ENCODE results near the gene FBXO15.

FBXO15 gene

GRCh38 chr18:74153793-74154192 lies 6.2 kb upstream of the FBXO15 start:
- no peak for DNase-seq (ENCODE audit: low spot score)

- no peak for DNase-seq (ENCODE audit: low spot score)
Observed at GRCh38 chr18:74153377-74153776, 5.7 kb upstream of the FBXO15 start.

- DNase-seq (ENCODE audit: low spot score) = no peak
Observed at GRCh38 chr18:74152857-74153256, 5.2 kb upstream of the FBXO15 start.

GRCh38 chr18:74152270-74152669 lies 4.6 kb upstream of the FBXO15 start:
- DNase-seq (ENCODE audit: low spot score) = no peak

GRCh38 chr18:74149878-74150277 lies 2.2 kb upstream of the FBXO15 start:
- no peak for DNase-seq (ENCODE audit: low spot score)

GRCh38 chr18:74148543-74149070 lies 973 bp upstream of the FBXO15 start:
- peak; percentile 7 for DNase-seq (ENCODE audit: low spot score)

- no peak for DNase-seq (ENCODE audit: low spot score)
Observed at GRCh38 chr18:74147491-74147778, 199 bp downstream of the FBXO15 start.

- no peak for DNase-seq (ENCODE audit: low spot score)
Observed at GRCh38 chr18:74146756-74147155, 878 bp downstream of the FBXO15 start.

- DNase-seq (ENCODE audit: low spot score) = no peak
Observed at GRCh38 chr18:74142252-74142651, 5.4 kb downstream of the FBXO15 start.

GRCh38 chr18:74141667-74142066 lies 6.0 kb downstream of the FBXO15 start:
- DNase-seq (ENCODE audit: low spot score) = no peak

- DNase-seq (ENCODE audit: low spot score) = no peak
Observed at GRCh38 chr18:74140582-74140981, 7.1 kb downstream of the FBXO15 start.

- DNase-seq (ENCODE audit: low spot score) = peak; percentile 62
Observed at GRCh38 chr18:74139888-74140287, 7.7 kb downstream of the FBXO15 start.

- DNase-seq (ENCODE audit: low spot score) = no peak
Observed at GRCh38 chr18:74139411-74139810, 8.2 kb downstream of the FBXO15 start.

- no peak for DNase-seq (ENCODE audit: low spot score)
Observed at GRCh38 chr18:74137920-74138538, 9.6 kb downstream of the FBXO15 start.

- DNase-seq (ENCODE audit: low spot score) = no peak
Observed at GRCh38 chr18:74132201-74132600, 15.4 kb downstream of the FBXO15 start.

- no peak for DNase-seq (ENCODE audit: low spot score)
Observed at GRCh38 chr18:74131124-74131523, 16.5 kb downstream of the FBXO15 start.

- DNase-seq (ENCODE audit: low spot score) = no peak
Observed at GRCh38 chr18:74128159-74128558, 19.5 kb downstream of the FBXO15 start.

- DNase-seq (ENCODE audit: low spot score) = no peak
Observed at GRCh38 chr18:74126684-74127655, 20.7 kb downstream of the FBXO15 start.

- no peak for DNase-seq (ENCODE audit: low spot score)
Observed at GRCh38 chr18:74124642-74125041, 23.0 kb downstream of the FBXO15 start.

GRCh38 chr18:74123200-74123599 lies 24.4 kb downstream of the FBXO15 start:
- no peak for DNase-seq (ENCODE audit: low spot score)

GRCh38 chr18:74116633-74117554 lies 30.7 kb downstream of the FBXO15 start:
- peak; percentile 32 for DNase-seq (ENCODE audit: low spot score)

- no peak for DNase-seq (ENCODE audit: low spot score)
Observed at GRCh38 chr18:74115046-74115445, 32.6 kb downstream of the FBXO15 start.
